Suprapubic skin (tissue), 3 donors: ENCODE measurements around the gene SSRP1.

ENCODE experiments used
- EP300 ChIP-seq: sonication (generic); formaldehyde crosslinking; IDR thresholded peaks from one replicate; pipeline ENCODE4 v1.6.1; 2017; ENCODE audit warnings: antibody characterized with exemption
- POLR2A ChIP-seq, 2 donors: fragments of 450-650 bp; IDR thresholded peaks; one replicate each; pipeline ENCODE4 v1.6.1; 2017; ENCODE audit warnings: antibody characterized with exemption in 2 of 2, mild to moderate bottlenecking in 2 of 2, moderate library complexity in 2 of 2
- TF ChIP-seq, protein P1 (sequence below), 2 donors: fragments of 200-600 bp in 1 of 2; fragments of 450-650 bp in 1 of 2; sonication (generic) in 1 of 2; IDR thresholded peaks; one replicate each; pipeline ENCODE4 v1.5.1; 2016 to 2019; ENCODE audit warnings: antibody characterized with exemption in 2 of 2, mild to moderate bottlenecking in 1 of 2, moderate library complexity in 1 of 2

DNA sequence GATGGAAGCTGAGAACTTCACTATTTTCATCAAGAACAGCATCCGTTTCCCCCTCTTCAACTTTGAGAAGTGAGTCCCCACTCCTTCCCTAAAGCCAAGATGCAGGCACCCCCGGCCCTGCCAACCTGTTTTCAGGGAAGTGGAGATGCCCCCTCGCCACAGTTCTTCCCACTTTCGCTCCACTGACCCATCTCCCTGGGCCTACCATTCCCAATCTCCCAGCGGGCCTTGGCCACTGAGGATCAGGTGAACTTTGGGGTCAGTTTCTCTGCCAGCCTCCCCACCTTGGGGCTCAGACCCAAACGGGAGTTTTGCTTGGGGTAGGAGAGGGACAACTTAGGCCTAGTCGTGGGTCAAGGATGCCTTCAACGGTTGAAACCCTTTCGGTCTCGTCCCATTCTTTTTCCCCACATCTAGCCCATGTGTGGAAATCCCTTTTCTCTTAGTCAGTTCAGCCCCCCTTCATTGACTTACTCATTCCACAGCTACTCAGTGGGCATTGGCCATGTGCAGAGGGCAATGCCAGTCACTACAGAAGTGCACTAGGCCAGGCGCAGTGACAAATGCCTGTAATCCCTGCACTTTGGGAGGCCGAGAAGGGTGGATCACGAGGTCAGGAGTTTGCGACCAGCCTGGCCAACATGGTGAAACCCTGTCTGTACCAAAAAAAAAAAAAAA lies 13.1 kb upstream of the SSRP1 start:
- TF ChIP-seq POLR2A (IDR thresholded peaks at IDR 0.05) (no peak), EP300 (no peak)
- TF ChIP-seq, protein P1, sequence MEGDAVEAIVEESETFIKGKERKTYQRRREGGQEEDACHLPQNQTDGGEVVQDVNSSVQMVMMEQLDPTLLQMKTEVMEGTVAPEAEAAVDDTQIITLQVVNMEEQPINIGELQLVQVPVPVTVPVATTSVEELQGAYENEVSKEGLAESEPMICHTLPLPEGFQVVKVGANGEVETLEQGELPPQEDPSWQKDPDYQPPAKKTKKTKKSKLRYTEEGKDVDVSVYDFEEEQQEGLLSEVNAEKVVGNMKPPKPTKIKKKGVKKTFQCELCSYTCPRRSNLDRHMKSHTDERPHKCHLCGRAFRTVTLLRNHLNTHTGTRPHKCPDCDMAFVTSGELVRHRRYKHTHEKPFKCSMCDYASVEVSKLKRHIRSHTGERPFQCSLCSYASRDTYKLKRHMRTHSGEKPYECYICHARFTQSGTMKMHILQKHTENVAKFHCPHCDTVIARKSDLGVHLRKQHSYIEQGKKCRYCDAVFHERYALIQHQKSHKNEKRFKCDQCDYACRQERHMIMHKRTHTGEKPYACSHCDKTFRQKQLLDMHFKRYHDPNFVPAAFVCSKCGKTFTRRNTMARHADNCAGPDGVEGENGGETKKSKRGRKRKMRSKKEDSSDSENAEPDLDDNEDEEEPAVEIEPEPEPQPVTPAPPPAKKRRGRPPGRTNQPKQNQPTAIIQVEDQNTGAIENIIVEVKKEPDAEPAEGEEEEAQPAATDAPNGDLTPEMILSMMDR (IDR thresholded peaks at IDR 0.05): no peak
